Osteoblast (primary cell): ENCODE data around the gene TKTL1. TPM values are rescaled to one million over a fixed set of nuclear protein-coding genes. Genes with fewer than 3 reads are reported as not detected.

ENCODE experiments used
- DNase-seq: peaks from one replicate; pipeline ENCODE4 v3.0.0; 2011; ENCODE audit warnings: low spot score, mixed read lengths; ENCODE audit not compliant: insufficient read length; ENCODE audit errors: missing footprints
- H2AFZ ChIP-seq: 2 replicates; pipeline ENCODE4 v1.6.0; 2011; ENCODE audit warnings: mild to moderate bottlenecking, low read length
- H3K27ac ChIP-seq: 2 replicates; pipeline ENCODE4 v1.5.1; 2011; ENCODE audit warnings: mild to moderate bottlenecking, low read depth, low read length, moderate library complexity
- H3K27me3 ChIP-seq: 2 replicates; pipeline ENCODE4 v1.6.0; 2012; ENCODE audit warnings: mild to moderate bottlenecking, control low read depth, inconsistent platforms, low read length, moderate library complexity; ENCODE audit not compliant: insufficient read depth
- H3K36me3 ChIP-seq: 2 replicates; pipeline ENCODE4 v1.5.1; 2011; ENCODE audit warnings: mild to moderate bottlenecking, low read length, control low read depth, moderate library complexity; ENCODE audit not compliant: insufficient read depth
- H3K4me1 ChIP-seq: 2 replicates; pipeline ENCODE4 v1.5.1; 2011; ENCODE audit warnings: mild to moderate bottlenecking, low read length, control low read depth, moderate library complexity; ENCODE audit not compliant: insufficient read depth
- H3K4me2 ChIP-seq: 2 replicates; pipeline ENCODE4 v1.6.0; 2011; ENCODE audit warnings: mild to moderate bottlenecking, low read length; ENCODE audit not compliant: insufficient read depth
- H3K4me3 ChIP-seq: fragments of 200-600 bp; sonication (generic); 3 replicates; pipeline ENCODE4 v1.5.1; 2012; ENCODE audit warnings: mild to moderate bottlenecking, low read length, inconsistent platforms; ENCODE audit not compliant: insufficient read depth
- H3K79me2 ChIP-seq: 2 replicates; pipeline ENCODE4 v1.6.0; 2012; ENCODE audit warnings: mild to moderate bottlenecking, low read length, control low read depth, inconsistent platforms; ENCODE audit not compliant: insufficient read depth
- H3K9me3 ChIP-seq: 2 replicates; pipeline ENCODE4 v1.5.1; 2011; ENCODE audit warnings: low read depth, low read length, control low read depth
- H4K20me1 ChIP-seq: 2 replicates; pipeline ENCODE4 v1.6.0; 2012; ENCODE audit warnings: mild to moderate bottlenecking, low read length, control low read depth; ENCODE audit not compliant: insufficient read depth
- total RNA-seq: library from RNA; depleted of rRNA; stranded (reverse); fragments of >200 nt; gene quantifications from 2 replicates; pipeline ENCODE4 v1.2.3, GENCODE V29; 2012
- TF ChIP-seq, protein P1 (sequence below): IDR thresholded peaks from 2 replicates; pipeline ENCODE4 v1.5.1; 2011; ENCODE audit warnings: mild to moderate bottlenecking, low read depth, low read length, moderate library complexity; ENCODE audit errors: extremely low read depth

The TKTL1 gene
- total RNA-seq, 1 donor: not detected

- Histone ChIP-seq H3K4me2 (no peak overlapping the region), H3K27ac (no peak overlapping the region), H3K4me1 (no peaks in the 10 kb centered on the region), H3K27me3 (no peaks in the 10 kb centered on the region), H2AFZ (no peak overlapping the region), H3K9me3 (no peaks in the 10 kb centered on the region), H3K36me3 (peaks cover 92% of the 10 kb centered on the region), H3K79me2 (peaks cover 63% of the 10 kb centered on the region), H4K20me1 (peaks cover 69% of the 10 kb centered on the region), H3K4me3 (no peak overlapping the region)
- TF ChIP-seq, protein P1, sequence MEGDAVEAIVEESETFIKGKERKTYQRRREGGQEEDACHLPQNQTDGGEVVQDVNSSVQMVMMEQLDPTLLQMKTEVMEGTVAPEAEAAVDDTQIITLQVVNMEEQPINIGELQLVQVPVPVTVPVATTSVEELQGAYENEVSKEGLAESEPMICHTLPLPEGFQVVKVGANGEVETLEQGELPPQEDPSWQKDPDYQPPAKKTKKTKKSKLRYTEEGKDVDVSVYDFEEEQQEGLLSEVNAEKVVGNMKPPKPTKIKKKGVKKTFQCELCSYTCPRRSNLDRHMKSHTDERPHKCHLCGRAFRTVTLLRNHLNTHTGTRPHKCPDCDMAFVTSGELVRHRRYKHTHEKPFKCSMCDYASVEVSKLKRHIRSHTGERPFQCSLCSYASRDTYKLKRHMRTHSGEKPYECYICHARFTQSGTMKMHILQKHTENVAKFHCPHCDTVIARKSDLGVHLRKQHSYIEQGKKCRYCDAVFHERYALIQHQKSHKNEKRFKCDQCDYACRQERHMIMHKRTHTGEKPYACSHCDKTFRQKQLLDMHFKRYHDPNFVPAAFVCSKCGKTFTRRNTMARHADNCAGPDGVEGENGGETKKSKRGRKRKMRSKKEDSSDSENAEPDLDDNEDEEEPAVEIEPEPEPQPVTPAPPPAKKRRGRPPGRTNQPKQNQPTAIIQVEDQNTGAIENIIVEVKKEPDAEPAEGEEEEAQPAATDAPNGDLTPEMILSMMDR: no peak
- DNase-seq: no peak
These were observed 63.2 kb downstream of the TKTL1 start for GRCh38 chrX:154358829-154359228.

DNA sequence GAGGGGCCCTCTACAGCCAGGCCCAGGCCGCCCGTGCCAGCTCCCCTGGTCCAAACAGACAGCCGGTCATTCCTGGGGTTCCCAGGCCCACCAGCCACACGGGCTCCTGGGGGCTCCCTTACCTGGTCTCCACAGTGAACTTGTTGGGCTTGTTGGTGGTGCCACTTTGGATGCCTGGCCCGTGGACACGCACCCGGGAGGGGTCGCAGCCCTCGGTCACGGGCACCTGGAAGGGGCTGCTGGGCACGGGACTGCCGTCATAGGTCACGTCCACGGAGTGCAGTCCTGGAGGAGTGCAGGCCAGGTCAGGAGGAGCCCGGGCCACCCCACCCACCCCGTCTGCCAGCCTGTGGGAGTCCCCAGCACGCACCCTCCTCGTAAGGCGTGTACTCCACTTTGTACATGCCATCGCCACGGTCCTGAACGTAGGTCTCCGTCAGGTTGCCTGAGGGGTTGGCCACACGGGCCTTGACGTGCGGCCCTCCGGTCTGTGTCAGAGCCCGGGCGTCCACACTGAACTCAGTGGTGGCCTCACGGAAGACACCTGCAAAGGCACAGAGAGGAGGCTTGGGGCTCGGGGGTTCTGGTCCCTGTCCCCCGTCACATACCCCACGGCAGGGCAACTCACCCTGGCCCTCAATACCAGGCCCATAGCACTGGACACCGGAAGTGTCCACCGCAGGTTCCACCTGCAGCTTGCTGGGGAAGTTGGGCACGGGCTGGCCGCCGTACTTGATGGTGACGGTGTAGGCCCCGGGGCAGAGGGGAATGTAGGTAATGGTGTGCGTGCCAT lies 64.0 kb downstream of the TKTL1 start:
- H3K27me3 ChIP-seq: no peaks in the 10 kb centered on the region
- no peak overlapping the region for H3K27ac ChIP-seq
- H4K20me1 ChIP-seq: peaks cover 74% of the 10 kb centered on the region
- no peak for DNase-seq
- peaks cover 91% of the 10 kb centered on the region for H3K36me3 ChIP-seq
- H3K4me2 ChIP-seq: no peak overlapping the region
- no peaks in the 10 kb centered on the region for H3K4me1 ChIP-seq
- H3K4me3 ChIP-seq: no peak overlapping the region
- no peak overlapping the region for H2AFZ ChIP-seq
- peaks cover 70% of the 10 kb centered on the region for H3K79me2 ChIP-seq
- TF ChIP-seq, protein P1: no peak
- H3K9me3 ChIP-seq: no peaks in the 10 kb centered on the region

DNA sequence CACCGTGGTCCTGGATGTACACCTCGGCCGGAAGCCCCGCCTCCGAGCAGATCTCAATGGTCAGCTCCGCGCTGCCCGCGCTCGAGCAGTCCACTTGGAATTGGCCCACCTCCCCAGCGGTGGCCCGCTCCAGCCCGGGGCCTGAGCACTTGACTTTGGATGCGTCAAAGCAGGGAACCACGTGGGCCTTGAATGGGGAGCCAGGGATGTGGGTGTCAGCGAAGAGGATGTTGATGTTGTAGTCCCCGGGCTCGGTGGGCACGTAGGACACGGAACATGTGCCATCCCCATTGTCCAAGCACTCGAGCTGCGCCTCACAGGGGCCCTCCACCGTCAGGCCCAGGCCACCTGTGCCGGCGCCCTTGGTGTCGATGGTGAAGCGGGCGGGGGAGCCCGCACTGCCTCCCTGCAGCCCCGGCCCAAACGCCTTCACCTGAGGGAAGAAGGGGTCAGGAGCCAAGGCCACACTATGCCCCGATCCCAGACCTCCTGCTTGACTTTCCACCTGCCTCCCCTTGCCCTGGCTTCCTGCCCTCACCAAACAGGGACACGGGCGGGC lies 64.6 kb downstream of the TKTL1 start:
- DNase-seq: no peak
- H3K9me3 ChIP-seq: no peaks in the 10 kb centered on the region
- H4K20me1 ChIP-seq: peaks cover 72% of the 10 kb centered on the region
- H3K79me2 ChIP-seq: peaks cover 77% of the 10 kb centered on the region
- peaks cover 92% of the 10 kb centered on the region for H3K36me3 ChIP-seq
- H3K27me3 ChIP-seq: no peaks in the 10 kb centered on the region
- H3K4me3 ChIP-seq: no peak overlapping the region
- TF ChIP-seq, protein P1: no peak
- H3K4me1 ChIP-seq: no peaks in the 10 kb centered on the region
- H3K27ac ChIP-seq: no peak overlapping the region
- no peak overlapping the region for H2AFZ ChIP-seq
- H3K4me2 ChIP-seq: no peak overlapping the region

DNA sequence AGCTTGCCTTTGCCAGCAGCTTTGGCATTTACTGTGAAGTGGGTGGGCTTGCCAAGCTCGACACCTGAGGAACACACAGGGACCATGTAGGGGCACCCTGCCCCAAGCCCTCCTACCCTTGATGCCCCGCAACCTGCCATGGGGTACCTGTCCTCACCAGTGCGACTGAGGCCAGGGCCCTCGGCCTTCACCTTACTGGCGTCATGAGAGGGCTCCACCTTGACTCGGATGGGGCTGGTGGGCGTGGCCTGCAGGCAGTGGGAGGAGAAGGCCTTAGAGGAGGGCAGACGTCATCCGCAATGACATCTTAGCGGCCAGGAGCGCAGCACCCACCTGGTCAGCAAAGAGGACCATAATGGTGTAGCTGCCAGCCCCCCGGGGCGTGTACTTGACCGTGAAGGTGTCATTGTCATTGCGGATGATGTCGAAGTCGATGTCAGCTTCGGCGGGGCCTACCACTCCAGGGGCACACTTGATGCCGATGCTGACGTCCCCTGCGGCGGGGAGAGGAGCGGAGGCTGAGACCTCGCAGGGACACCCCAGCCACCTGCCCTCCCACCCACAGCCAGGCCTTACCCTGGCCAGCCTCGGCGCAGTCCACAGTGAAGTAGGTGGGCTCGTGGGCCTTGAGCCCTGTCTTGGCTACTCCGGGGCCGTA lies 66.6 kb downstream of the TKTL1 start:
- Histone ChIP-seq H4K20me1 (peaks cover 67% of the 10 kb centered on the region), H3K4me3 (no peak overlapping the region), H3K4me2 (no peak overlapping the region), H3K27me3 (no peaks in the 10 kb centered on the region), H3K27ac (no peak overlapping the region), H3K79me2 (peaks cover 91% of the 10 kb centered on the region), H3K9me3 (no peaks in the 10 kb centered on the region), H2AFZ (no peak overlapping the region), H3K36me3 (peaks cover 95% of the 10 kb centered on the region), H3K4me1 (no peaks in the 10 kb centered on the region)
- TF ChIP-seq, protein P1: no peak
- no peak for DNase-seq
